ENCODE data around the gene PTCD2.

GRCh38 chr5:72291601-72292000, 28.6 kb upstream of the PTCD2 start:
- no peak for TF ChIP-seq RARB (CRISPR knock-in tag; IDR thresholded peaks at IDR 0.05)
- TF ChIP-seq ZNF565 (CRISPR knock-in tag; conservative IDR thresholded peaks at IDR 0.05; ENCODE audit: low read depth), result no peak
- no peak for TF ChIP-seq GLIS3 (CRISPR knock-in tag; IDR thresholded peaks at IDR 0.05)
- TF ChIP-seq ESRRG (CRISPR knock-in tag; IDR thresholded peaks at IDR 0.05), result no peak
